ENCODE results near the gene BFSP2.
"Not testable (repeated sequence)": the region's sequence is repeated elsewhere in the genome, so short reads cannot be mapped to it uniquely, and the experiment has no call there.

The BFSP2 gene

GRCh38 chr3:133455281-133455680, 55.4 kb downstream of the BFSP2 start:
- no peak for DNase-seq (ENCODE audit: low read depth in 1 of 2, low spot score in 1 of 2)

DNA sequence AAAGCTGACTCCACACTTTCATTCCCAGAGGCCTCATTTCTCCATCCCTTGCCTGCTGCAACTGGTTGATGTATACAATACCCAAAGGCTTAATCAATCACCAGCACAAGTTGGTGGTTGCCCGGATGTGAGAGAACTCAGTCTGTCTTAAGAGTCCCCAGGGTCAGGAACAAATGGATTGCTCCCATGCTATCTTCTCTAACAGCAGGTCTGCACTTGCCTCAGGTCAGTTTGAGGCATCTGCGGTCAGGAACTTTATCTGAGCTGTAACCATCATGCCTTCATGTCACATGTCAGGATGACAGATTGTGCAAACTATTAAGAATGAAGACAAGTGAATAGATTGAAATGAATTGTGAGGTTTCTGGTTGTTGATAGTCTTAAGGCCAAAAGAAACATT, 56.1 kb downstream of the BFSP2 start:
- DNase-seq (ENCODE audit: low read depth in 1 of 2, low spot score in 1 of 2) = no peak

DNA sequence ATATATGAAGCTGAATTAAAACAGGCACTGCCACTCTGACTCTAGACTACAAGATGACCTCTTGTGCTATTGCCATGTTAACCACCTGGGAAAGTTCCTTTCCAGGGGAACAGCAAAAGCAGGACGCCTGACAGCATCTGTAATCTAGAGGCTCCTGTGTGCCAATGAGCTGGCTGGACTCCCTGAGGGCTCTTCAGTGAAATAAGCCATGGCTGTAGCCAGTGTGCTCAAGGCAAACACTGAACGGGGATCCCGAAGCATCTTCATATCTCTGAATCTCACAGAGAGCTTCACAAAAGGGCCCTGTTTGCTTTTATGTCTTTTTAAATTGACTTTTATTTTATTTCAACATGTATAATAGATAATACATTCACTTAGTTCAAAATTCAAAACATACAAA, 57.2 kb downstream of the BFSP2 start:
- no peak for DNase-seq (ENCODE audit: low read depth in 1 of 2, low spot score in 1 of 2)

GRCh38 chr3:133457465-133458067, 57.7 kb downstream of the BFSP2 start:
- DNase-seq (ENCODE audit: low read depth in 1 of 2, low spot score in 1 of 2) = no peak

- DNase-seq (ENCODE audit: low read depth in 1 of 2, low spot score in 1 of 2) = no peak
Measured at GRCh38 chr3:133459400-133459799, 59.5 kb downstream of the BFSP2 start.

- no peak for DNase-seq (ENCODE audit: low read depth in 1 of 2, low spot score in 1 of 2)
Measured at GRCh38 chr3:133460809-133461208, 61.0 kb downstream of the BFSP2 start.

DNA sequence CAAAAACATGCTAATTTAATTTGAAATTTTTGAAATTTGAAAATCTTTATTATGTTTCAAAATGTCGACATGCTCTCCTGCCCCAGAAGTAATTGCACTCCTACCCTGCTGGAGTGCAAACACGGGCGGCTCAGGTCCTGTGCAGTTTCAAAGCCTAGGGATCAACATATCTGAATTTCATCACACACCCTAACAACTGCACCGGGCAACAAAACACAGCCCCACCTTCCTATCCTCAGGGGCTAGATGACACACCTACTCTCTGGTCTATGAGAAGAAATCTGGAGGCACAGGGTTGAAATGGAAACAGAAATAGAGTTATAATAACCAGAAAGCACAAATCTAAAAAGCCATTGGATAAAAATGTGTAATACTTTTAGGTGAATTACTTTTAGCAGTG, 61.4 kb downstream of the BFSP2 start:
- no peak for DNase-seq (ENCODE audit: low read depth in 1 of 2, low spot score in 1 of 2)

- DNase-seq (ENCODE audit: low read depth in 1 of 2, low spot score in 1 of 2) = no peak
Measured at GRCh38 chr3:133463347-133463860, 63.5 kb downstream of the BFSP2 start.

DNA sequence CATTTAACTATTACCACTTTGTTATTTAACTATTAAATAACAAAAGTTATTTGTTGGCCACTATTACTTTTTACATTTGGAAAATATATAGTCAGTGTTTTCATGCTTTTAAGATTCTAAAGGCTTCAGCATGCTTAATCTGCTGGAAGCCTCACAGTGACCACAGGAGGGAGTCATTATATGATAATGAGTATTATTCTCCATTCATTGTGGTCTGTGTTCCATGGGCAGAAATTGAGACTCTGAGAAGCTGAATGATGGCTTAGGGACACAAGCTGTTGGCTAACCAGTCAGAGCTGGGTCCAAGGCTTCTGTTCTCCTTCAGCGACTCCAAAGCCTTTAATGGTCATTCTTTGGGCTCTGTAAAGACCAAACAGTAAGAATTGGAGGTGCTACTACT, 64.7 kb downstream of the BFSP2 start:
- no peak for DNase-seq (ENCODE audit: low read depth in 1 of 2, low spot score in 1 of 2)

- no peak for DNase-seq (ENCODE audit: low read depth in 1 of 2, low spot score in 1 of 2)
Measured at GRCh38 chr3:133466531-133467386, 66.9 kb downstream of the BFSP2 start.

DNA sequence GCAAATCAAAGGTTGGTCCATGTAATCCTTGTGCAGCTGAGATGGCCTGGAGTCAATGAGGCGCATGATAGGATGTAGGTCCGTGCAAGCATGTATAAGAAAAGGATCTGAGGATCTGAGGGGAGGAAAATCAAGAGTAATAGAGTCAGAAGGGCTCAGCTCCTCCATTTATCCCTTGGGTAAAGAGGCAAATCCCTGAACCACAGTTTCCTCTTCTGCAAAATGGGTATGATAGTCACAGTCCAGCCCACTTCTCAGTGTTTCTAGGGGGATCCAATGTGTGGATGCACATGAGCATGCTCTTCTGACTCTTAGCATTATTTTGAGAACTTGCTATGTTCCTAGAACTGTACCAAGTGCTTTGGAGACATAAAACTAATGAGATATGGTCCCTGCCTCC, 67.9 kb downstream of the BFSP2 start:
- no peak for DNase-seq (ENCODE audit: low read depth in 1 of 2, low spot score in 1 of 2)

- DNase-seq (ENCODE audit: low read depth in 1 of 2, low spot score in 1 of 2) = no peak
Measured at GRCh38 chr3:133468251-133468721, 68.4 kb downstream of the BFSP2 start.

- no peak for DNase-seq (ENCODE audit: low read depth in 1 of 2, low spot score in 1 of 2)
Measured at GRCh38 chr3:133469140-133469731, 69.4 kb downstream of the BFSP2 start.

DNA sequence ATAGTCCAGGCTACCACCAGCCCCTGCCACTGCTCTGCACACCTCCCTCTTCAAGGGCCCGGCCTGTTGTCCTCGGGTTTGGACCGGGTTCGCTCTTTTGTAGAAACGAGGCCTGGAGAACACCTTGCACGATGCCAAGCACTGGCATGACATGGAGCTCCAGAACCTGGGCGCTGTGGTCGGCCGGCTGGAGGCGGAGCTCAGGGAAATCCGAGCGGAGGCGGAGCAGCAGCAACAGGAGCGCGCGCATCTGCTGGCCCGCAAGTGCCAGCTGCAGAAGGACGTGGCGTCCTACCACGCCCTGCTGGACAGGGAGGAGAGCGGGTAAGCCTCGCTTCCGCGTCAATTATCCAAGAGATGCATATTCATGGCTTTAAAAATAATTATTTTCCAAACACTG, 72.4 kb downstream of the BFSP2 start:
- DNase-seq (ENCODE audit: low read depth in 1 of 2, low spot score in 1 of 2) = no peak

- no peak for DNase-seq (ENCODE audit: low read depth in 1 of 2, low spot score in 1 of 2)
Measured at GRCh38 chr3:133472889-133473288, 73.0 kb downstream of the BFSP2 start.

GRCh38 chr3:133473472-133474191, 73.8 kb downstream of the BFSP2 start:
- not testable (repeated sequence) for DNase-seq (ENCODE audit: low read depth in 1 of 2, low spot score in 1 of 2)

DNA sequence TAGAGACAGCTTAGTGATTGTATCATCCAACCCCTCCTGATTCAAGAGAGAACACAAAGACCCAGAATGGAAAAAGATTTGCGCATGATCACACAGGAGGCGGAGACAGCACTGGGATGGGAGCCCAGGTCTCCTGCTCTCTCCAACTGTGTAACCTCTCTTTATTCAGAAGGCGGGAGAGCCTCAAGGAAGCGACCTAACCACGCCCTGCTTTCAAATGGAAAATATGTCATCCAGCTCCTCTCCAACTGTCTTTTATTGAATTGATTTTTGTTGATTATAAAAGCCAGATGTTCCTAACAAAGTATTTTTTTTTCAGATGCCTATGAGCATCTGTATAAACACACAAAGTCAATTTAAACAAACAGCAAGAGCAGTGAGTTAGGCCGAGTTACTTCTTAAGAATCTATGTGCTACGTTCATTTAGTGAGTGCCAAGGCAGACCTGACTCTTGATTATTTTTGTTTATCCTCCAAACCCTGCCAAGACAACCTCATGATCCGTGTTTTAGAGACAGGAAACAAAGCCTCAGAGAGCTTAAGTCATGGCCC, 74.5 kb downstream of the BFSP2 start:
- no peak for DNase-seq (ENCODE audit: low read depth in 1 of 2, low spot score in 1 of 2)

- no peak for DNase-seq (ENCODE audit: low read depth in 1 of 2, low spot score in 1 of 2)
Measured at GRCh38 chr3:133474817-133475216, 75.0 kb downstream of the BFSP2 start.

GRCh38 chr3:133475245-133476010, 75.6 kb downstream of the BFSP2 start:
- DNase-seq (ENCODE audit: low read depth in 1 of 2, low spot score in 1 of 2) = no peak

DNA sequence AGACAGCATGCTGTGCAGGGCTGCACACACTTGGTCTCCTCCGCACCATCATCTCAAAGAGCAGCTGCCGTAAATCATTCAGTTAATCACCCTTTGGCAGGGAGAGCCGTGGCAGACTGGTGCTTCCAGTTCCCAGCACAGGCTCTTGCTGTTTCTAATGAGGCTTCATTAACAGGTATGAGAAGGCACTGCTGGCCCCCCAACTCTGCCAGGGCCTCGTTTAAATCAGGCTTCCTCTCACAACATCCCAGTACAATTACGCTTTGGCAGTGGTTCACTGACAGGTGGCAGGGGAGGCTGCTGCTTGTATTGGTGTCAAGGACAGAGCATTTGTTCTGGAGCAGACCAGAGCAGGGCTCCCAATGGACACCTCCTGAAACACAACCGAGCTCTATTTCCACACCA, 77.1 kb downstream of the BFSP2 start:
- no peak for DNase-seq (ENCODE audit: low read depth in 1 of 2, low spot score in 1 of 2)
